ENCODE measurements around the gene SYVN1. TPM values are rescaled to one million over a fixed set of nuclear protein-coding genes. Genes with fewer than 3 reads are reported as not detected.
A peak's percentile ranks its signal among the peaks of the same experiment; 100 is the strongest.

Gene SYVN1
- total RNA-seq, 1 donor, result 11.9 TPM

DNA sequence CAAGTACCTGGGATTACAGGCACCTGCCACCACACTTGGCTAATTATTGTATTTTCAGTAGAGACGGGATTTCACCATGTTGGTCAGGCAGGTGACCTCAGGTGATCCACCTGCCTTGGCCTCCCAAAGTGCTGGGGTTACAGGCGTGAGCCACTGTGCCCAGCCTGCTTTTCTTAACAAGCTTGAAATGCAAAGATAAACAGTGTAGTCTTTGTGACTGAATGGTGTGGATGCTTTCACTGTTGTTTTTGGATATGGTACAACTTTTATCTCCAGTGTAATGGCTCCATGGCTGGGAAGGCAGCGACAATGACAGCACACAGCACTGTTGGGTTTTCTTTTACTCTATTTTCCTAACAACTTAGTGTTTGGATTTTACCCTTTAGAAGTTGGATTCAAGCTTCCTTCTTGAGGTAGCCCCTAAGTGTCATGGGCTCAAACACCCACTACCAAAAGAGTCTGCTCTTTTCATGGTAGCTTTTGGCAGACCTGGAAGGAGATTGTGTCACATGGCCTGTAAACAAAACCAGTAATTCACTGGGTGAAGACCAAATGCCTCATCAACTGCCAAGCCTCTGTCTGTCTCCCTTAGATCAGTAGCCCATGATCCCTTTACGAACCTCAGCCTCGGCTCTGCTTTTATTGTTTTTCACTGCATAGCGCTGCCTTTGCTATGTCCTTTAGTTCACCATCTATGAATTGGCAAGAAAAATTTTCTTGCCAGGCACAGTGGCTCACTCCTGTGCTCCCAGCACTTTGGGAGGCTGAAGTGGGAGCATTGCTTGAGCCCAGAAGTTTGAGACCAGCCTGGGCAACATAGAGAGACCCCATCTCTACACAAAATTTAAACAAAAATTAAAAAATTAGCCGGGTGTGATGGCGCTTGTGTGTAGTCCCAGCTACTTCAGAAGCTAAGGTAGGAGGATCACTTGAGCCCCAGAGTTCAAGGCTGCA is 31.9 kb downstream of the SYVN1 start:
- TF ChIP-seq, protein P1, sequence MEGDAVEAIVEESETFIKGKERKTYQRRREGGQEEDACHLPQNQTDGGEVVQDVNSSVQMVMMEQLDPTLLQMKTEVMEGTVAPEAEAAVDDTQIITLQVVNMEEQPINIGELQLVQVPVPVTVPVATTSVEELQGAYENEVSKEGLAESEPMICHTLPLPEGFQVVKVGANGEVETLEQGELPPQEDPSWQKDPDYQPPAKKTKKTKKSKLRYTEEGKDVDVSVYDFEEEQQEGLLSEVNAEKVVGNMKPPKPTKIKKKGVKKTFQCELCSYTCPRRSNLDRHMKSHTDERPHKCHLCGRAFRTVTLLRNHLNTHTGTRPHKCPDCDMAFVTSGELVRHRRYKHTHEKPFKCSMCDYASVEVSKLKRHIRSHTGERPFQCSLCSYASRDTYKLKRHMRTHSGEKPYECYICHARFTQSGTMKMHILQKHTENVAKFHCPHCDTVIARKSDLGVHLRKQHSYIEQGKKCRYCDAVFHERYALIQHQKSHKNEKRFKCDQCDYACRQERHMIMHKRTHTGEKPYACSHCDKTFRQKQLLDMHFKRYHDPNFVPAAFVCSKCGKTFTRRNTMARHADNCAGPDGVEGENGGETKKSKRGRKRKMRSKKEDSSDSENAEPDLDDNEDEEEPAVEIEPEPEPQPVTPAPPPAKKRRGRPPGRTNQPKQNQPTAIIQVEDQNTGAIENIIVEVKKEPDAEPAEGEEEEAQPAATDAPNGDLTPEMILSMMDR (IDR thresholded peaks at IDR 0.05; ENCODE audit: extremely low read depth, low read depth, low read length), result no peak
- Histone ChIP-seq H3K4me1 (ENCODE audit: insufficient read depth, low read length) (peaks cover 9% of the 10 kb centered on the region), H3K4me2 (ENCODE audit: insufficient read depth, low read length) (peak overlapping the region; percentile 15), H2AFZ (ENCODE audit: low read length) (no peak overlapping the region), H4K20me1 (ENCODE audit: insufficient read depth, low read length) (peaks cover 3% of the 10 kb centered on the region), H3K27ac (ENCODE audit: low read depth, low read length) (no peak overlapping the region), H3K27me3 (ENCODE audit: insufficient read depth, low read length) (no peaks in the 10 kb centered on the region), H3K4me3 (ENCODE audit: insufficient read depth, low read length) (no peak overlapping the region), H3K36me3 (ENCODE audit: insufficient read depth, low read length) (peaks cover 3% of the 10 kb centered on the region), H3K9me3 (ENCODE audit: low read depth, low read length) (no peaks in the 10 kb centered on the region), H3K79me2 (ENCODE audit: insufficient read depth, low read length) (peaks cover 33% of the 10 kb centered on the region)
- peak; percentile 82 for DNase-seq (ENCODE audit: insufficient read length, low spot score, missing footprints)

DNA sequence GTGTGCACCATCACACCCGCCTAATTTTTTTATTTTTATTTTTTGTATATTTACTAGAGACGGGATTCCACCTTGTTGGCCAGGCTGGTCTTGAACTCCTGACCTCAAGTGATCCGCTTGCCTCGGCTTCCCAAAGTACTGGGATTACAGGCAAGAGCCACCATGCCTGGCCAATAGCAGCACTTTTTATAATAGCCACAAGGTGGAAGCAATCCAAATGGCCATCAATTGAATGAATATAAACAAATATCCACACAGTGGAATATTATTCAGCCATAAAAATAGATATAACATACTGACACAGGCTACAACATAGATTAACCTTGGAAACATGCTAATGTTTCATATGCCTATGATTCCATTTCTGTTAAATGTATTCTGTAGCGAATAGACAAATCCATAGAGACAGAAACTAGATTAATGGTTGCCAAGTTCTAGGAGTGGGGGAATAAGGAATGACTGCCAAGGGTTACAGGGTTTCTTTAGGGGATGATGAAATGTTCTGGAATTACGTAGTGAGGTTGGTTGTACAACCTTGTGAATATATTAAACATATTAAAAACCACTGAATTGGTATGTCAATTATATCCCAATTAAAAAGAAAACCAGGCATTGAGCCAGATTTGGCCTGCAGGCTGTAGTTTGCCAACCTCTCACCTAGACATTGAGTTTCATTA is 33.5 kb downstream of the SYVN1 start:
- no peak overlapping the region for H3K4me2 ChIP-seq (ENCODE audit: insufficient read depth, low read length)
- peaks cover 39% of the 10 kb centered on the region for H3K79me2 ChIP-seq (ENCODE audit: insufficient read depth, low read length)
- peaks cover 14% of the 10 kb centered on the region for H3K4me1 ChIP-seq (ENCODE audit: insufficient read depth, low read length)
- H4K20me1 ChIP-seq (ENCODE audit: insufficient read depth, low read length), result peaks cover 5% of the 10 kb centered on the region
- no peak for DNase-seq (ENCODE audit: insufficient read length, low spot score, missing footprints)
- no peaks in the 10 kb centered on the region for H3K36me3 ChIP-seq (ENCODE audit: insufficient read depth, low read length)
- H3K9me3 ChIP-seq (ENCODE audit: low read depth, low read length), result no peaks in the 10 kb centered on the region
- TF ChIP-seq, protein P1 (IDR thresholded peaks at IDR 0.05; ENCODE audit: extremely low read depth, low read depth, low read length), result peak; percentile 5
- H3K27ac ChIP-seq (ENCODE audit: low read depth, low read length), result no peak overlapping the region
- H3K4me3 ChIP-seq (ENCODE audit: insufficient read depth, low read length), result no peak overlapping the region
- no peak overlapping the region for H2AFZ ChIP-seq (ENCODE audit: low read length)
- no peaks in the 10 kb centered on the region for H3K27me3 ChIP-seq (ENCODE audit: insufficient read depth, low read length)

GRCh38 chr11:65096926-65097325 is 37.4 kb downstream of the SYVN1 start:
- Histone ChIP-seq H3K4me1 (ENCODE audit: insufficient read depth, low read length) (peaks cover 8% of the 10 kb centered on the region), H3K4me2 (ENCODE audit: insufficient read depth, low read length) (peak overlapping the region; percentile 78), H3K27ac (ENCODE audit: low read depth, low read length) (no peak overlapping the region), H2AFZ (ENCODE audit: low read length) (no peak overlapping the region), H3K36me3 (ENCODE audit: insufficient read depth, low read length) (no peaks in the 10 kb centered on the region), H3K4me3 (ENCODE audit: insufficient read depth, low read length) (peak overlapping the region; percentile 78), H3K79me2 (ENCODE audit: insufficient read depth, low read length) (peaks cover 22% of the 10 kb centered on the region), H3K27me3 (ENCODE audit: insufficient read depth, low read length) (no peaks in the 10 kb centered on the region), H3K9me3 (ENCODE audit: low read depth, low read length) (no peaks in the 10 kb centered on the region), H4K20me1 (ENCODE audit: insufficient read depth, low read length) (peaks cover 5% of the 10 kb centered on the region)
- TF ChIP-seq, protein P1 (IDR thresholded peaks at IDR 0.05; ENCODE audit: extremely low read depth, low read depth, low read length), result no peak
- peak; percentile 58 for DNase-seq (ENCODE audit: insufficient read length, low spot score, missing footprints)
